GM21576 (cell line): Measurements from ENCODE around the gene TPI1.

Experiments
- ATAC-seq: cut with Tn5 transposase; IDR thresholded peaks from one replicate; pipeline ENCODE4 v1.9.1; 2021; ENCODE audit warnings: mild to moderate bottlenecking, moderate library complexity; ENCODE audit not compliant: unreplicated experiment

Gene TPI1

DNA sequence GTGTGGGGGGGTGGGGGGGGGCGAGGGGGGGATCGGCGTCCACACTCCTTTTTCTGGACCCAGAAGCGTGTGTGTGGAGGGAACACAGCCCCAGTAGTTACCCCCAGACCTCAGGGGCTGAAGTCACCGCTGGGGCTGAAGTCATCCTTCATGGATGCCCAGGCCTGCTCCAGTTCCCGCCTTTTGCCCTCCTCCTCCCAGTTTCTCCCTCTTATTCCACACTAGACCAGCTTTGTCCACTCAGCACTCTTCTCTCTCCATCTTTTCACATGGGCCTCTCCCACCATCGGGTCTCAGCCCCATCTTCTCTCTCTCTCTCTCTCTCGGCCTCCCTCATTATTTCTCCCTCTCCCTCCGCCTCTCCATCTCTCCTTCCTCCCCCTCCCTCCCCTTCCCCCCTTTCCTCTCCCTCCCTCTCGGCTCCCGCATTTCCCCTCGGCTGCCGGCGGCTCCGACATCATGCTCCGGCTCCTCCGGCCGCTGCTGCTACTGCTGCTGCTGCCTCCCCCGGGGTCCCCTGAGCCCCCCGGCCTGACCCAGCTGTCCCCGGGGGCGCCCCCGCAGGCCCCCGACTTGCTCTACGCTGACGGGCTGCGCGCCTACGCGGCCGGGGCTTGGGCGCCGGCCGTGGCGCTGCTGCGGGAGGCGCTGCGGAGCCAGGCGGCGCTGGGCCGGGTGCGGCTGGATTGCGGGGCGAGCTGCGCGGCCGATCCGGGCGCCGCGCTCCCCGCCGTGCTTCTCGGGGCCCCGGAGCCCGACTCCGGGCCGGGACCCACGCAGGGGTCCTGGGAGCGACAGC lies 39.1 kb upstream of the TPI1 start, which contains the start of gene P3H3:
P3H3 (plus strand) TSS at position 426 of the 799 bp plus-strand sequence; CDS start at position 460, 34 bp downstream.
- ATAC-seq = no peak

DNA sequence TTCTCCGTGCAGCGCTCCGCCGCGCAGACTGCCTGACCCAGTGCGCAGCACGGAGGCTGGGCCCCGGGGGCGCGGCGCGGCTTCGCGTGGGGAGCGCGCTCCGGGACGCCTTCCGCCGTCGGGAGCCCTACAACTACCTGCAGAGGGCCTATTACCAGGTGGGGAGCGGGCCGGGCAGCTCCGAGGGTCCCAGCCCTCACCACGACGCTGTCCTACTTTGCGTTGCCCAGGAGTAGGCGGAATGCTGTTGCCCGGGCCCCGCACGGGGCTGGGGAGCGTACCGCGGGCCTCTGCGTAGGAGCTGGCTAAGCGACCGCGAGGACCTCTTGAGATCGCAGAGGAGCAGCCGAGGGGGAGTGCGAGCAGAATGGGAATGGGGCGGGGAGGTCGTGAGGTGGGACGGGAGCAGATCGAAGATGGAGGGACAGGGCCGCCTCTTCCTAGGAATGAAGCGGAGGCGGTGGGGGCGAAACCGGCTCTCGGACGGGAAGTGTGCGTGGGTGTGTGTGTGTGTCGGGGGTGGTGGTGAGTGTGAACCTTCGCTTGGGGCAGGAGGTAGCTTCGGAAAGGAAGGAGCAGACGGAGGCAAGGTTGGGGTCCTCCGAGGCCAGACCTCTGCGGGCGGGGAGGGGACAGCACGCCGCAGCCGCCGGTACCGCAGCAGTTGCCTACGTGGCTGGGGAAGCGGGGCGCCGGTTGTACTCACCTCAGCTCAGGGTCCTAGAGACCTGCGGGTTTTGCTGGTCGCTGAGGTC lies 38.4 kb upstream of the TPI1 start:
- no peak for ATAC-seq

- no peak for ATAC-seq
Measured at GRCh38 chr12:6829536-6830220, 37.7 kb upstream of the TPI1 start.

- no peak for ATAC-seq
Measured at GRCh38 chr12:6830286-6830890, 36.9 kb upstream of the TPI1 start.

DNA sequence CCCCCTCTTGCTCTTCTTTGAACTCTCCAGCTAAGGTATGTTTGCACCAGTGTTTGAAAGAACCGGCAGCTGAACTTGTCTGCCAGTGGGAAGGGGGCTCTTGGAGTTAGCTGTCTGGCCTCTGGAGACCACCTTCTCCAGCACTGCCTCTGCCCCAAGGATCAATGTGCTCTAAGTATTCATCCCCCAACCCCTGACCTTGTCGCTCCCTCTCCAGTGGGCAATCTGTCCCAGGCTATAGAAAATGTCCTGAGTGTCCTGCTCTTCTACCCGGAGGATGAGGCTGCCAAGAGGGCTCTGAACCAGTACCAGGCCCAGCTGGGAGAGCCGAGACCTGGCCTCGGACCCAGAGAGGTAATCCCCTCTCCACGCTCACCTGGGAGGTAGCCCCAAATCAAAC lies 36.3 kb upstream of the TPI1 start:
- no peak for ATAC-seq

GRCh38 chr12:6831450-6831995 lies 35.8 kb upstream of the TPI1 start:
- no peak for ATAC-seq

GRCh38 chr12:6832125-6832524 lies 35.2 kb upstream of the TPI1 start:
- ATAC-seq = no peak

GRCh38 chr12:6833189-6833890 lies 34.0 kb upstream of the TPI1 start:
- no peak for ATAC-seq

GRCh38 chr12:6834254-6834653 lies 33.1 kb upstream of the TPI1 start:
- ATAC-seq = no peak

DNA sequence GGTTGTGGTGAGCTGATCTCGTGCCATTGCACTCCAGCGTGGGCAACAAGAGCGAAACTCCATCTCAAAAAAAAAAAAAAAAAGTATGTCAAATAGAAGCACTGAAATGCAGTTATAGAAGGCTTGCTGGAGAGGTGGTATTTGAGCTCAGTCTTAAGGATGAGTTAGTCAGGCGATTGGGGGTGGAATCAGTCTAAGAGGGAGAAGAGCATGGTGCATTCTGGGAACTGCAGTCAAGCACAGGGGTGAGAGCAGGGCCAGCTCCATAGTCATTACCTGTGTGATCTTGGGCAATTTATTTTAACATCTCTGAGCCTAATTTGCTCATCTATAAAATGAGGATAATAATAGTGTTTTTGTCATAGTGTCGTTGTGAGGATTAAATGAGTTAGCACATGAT lies 32.5 kb upstream of the TPI1 start:
- ATAC-seq = no peak

DNA sequence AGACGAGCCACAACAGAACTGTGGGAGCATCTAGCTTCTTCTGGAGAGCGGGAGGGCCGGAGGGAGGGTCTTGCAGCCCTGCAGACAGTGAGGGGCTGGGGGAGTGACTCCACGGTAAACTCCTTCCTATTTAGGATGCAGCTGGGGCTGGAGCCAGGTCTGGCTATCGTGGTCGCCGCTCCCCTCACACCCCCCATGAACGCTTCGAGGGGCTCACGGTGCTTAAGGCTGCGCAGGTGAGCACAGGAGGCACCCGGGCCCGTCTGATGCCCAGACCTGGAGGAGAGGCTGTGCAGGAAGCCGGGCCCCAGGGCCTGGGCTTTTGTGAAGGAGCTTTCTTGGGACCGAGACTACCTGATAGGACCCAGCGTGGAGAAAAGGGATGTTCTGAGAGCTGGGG lies 30.5 kb upstream of the TPI1 start:
- no peak for ATAC-seq

- no peak for ATAC-seq
Measured at GRCh38 chr12:6837370-6838060, 29.8 kb upstream of the TPI1 start.

DNA sequence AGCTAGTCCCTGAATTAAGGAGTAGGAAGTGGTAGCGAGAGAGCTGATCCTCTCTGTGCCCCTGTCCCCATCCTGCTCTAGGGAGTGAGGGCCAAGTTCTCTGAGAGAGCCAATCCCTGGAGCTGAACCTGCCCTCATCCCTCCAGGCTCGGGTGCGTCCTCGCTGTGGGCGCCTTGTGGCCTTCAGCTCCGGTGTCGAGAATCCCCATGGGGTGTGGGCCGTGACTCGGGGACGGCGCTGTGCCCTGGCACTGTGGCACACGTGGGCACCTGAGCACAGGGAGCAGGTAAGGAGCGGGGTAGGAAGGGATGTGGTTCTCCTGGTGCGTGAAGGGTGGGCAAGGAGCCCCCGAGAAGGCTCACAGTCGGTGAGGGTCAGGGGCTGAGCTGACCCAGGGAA lies 28.5 kb upstream of the TPI1 start:
- no peak for ATAC-seq

DNA sequence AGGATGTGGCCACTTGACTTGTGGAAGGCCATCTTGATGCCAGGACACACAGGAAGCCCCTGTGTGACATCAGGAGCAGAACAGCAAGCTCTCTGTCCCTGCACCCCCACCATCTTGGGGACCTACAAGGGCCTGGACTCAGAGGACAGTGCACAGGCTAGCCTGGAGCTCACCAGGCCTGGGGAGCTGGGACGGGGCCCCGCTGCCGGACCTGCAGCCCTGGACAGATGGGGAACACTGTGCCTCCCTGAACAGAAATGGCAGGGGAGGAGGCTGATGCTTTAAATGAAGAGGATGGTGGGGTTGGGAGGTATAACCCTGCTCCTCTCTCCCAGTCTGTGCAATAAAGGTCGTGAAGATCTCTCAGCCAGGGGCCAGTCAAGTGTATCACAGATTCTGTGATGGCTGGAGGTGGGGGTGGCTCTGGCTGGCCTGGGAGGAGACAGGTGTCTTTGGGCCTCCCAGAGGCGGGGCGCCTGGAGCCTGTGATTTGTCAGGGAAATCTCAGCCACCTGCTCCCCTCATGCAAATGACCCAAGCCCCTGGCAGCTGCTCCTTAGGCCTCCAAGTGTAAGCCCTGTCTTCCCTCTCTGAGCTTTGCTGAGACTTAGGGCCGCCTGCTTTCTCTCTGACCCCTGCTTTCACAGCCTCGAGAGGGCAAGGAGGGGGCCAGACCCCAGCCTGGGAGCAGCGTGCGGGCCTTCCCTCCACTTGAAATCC lies 27.7 kb upstream of the TPI1 start:
- ATAC-seq = peak; percentile 74

- no peak for ATAC-seq
Measured at GRCh38 chr12:6840330-6840729, 27.0 kb upstream of the TPI1 start.

DNA sequence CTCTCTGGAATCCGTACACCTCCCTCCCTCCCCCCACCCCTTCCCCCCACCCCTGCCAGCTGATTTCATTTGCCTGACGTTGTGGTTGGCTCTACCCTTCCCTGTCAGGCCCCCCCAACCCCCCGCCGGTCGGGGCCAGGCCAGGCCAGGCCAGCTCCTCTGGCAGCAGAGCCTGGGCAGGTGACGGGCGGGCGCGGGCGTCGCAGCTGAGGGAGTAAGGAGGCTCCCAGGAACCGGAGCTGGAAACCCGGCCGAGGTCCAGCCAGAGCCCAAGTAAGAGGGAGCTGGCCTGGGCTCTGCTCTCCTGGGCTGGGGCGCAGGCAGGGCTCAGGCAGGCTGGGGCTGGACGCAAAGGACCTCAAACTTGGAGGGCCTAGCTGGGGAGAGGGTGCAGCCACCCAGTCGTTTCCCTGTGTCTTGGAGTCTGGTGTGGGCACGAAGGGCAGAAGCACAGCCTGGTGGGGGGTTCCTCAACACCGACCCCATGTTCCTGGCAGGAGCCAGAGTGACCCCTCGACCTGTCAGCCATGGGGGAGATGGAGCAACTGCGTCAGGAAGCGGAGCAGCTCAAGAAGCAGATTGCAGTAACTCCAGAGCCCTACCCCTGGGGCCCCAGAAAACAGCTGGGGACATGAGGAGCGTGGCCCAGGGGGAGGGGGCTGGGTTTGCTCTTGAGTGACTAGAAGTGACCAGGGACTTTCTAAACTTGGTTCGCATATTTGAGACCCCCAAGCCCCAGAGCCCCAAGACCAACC lies 26.4 kb upstream of the TPI1 start, which contains the start of gene GNB3:
GNB3 (plus strand) TSS at position 165 of the 755 bp plus-strand sequence; CDS start at position 528, 363 bp downstream.
- no peak for ATAC-seq

- no peak for ATAC-seq
Measured at GRCh38 chr12:6842075-6842474, 25.3 kb upstream of the TPI1 start.
